ENCODE results near the gene CD151. TPM values are rescaled to one million over a fixed set of nuclear protein-coding genes. Genes with fewer than 3 reads are reported as not detected.

CD151 gene
- total RNA-seq, 2 experiments from 2014 or later: 45.9 to 46.5 TPM

GRCh38 chr11:803467-803742, 29.3 kb upstream of the CD151 start:
- ChIA-PET CTCF (no interaction called here), POLR2A (interaction anchor here (1.0 to 3.5 kb wide), 4 partner anchors 9 to 15 kb away, joined by 3 to 22 read pairs (median 3); partner anchors contain the start of gene PNPLA2)
- H3K4me3 Mint-ChIP-seq: peak overlapping the region; percentile 79
- no peak for DNase-seq
- no peak for TF ChIP-seq CTCF (IDR thresholded peaks at IDR 0.05)
- H3K27me3 Mint-ChIP-seq: no peaks in the 10 kb centered on the region
- intact Hi-C loops (cut with micrococcal nuclease): no loop called here
- ATAC-seq: no peak
- H3K36me3 Mint-ChIP-seq (ENCODE audit: low read depth): peaks cover 4% of the 10 kb centered on the region
- no peak overlapping the region for H3K27ac Mint-ChIP-seq
- H3K4me1 Mint-ChIP-seq (ENCODE audit: low read depth): peaks cover 3% of the 10 kb centered on the region
- H3K9me3 Mint-ChIP-seq: no peaks in the 10 kb centered on the region

GRCh38 chr11:803770-804598, 28.8 kb upstream of the CD151 start:
- ATAC-seq (no peak), DNase-seq (no peak)
- Mint-ChIP-seq H3K27me3 (no peaks in the 10 kb centered on the region), H3K27ac (peak overlapping the region; percentile 81), H3K4me1 (ENCODE audit: low read depth) (peaks cover 6% of the 10 kb centered on the region), H3K9me3 (no peaks in the 10 kb centered on the region), H3K4me3 (peak overlapping the region; percentile 79), H3K36me3 (ENCODE audit: low read depth) (peaks cover 4% of the 10 kb centered on the region)
- no peak for TF ChIP-seq CTCF (IDR thresholded peaks at IDR 0.05)
- CTCF ChIA-PET: interaction anchor here (1.0 kb wide), 1 partner anchor 20 kb away, joined by 4 read pairs; no protein-coding TSS in a partner anchor
- POLR2A ChIA-PET: interaction anchor here (0.6 to 3.5 kb wide), 8 partner anchors 8 to 360 kb away, joined by 3 to 22 read pairs (median 3); partner anchors contain the start of gene PNPLA2
- intact Hi-C loops (cut with micrococcal nuclease): no loop called here

GRCh38 chr11:804599-804964, 28.2 kb upstream of the CD151 start:
- ATAC-seq: no peak
- peaks cover 4% of the 10 kb centered on the region for H3K36me3 Mint-ChIP-seq (ENCODE audit: low read depth)
- no peaks in the 10 kb centered on the region for H3K27me3 Mint-ChIP-seq
- no peaks in the 10 kb centered on the region for H3K9me3 Mint-ChIP-seq
- intact Hi-C loops (cut with micrococcal nuclease): no loop called here
- peak overlapping the region; percentile 79 for H3K4me3 Mint-ChIP-seq
- ChIA-PET POLR2A (interaction anchor here (0.6 to 3.5 kb wide), 6 partner anchors 8 to 361 kb away, joined by 3 to 22 read pairs (median 4); partner anchors contain the start of gene PNPLA2), CTCF (interaction anchor here (1.0 kb wide), 1 partner anchor 21 kb away, joined by 4 read pairs; no protein-coding TSS in a partner anchor)
- peaks cover 6% of the 10 kb centered on the region for H3K4me1 Mint-ChIP-seq (ENCODE audit: low read depth)
- TF ChIP-seq CTCF (IDR thresholded peaks at IDR 0.05): no peak
- H3K27ac Mint-ChIP-seq: peak overlapping the region; percentile 81
- no peak for DNase-seq

- peaks cover 28% of the 10 kb centered on the region for H3K4me1 Mint-ChIP-seq (ENCODE audit: low read depth)
These were observed 24.1 kb upstream of the CD151 start for GRCh38 chr11:808427-809286.

More at GRCh38 chr11:808427-809286, 24.1 kb upstream of the CD151 start:
- peak overlapping the region; percentile 87 for H3K4me3 Mint-ChIP-seq
- ChIA-PET CTCF (interaction anchor here (0.9 to 1.7 kb wide), 4 partner anchors 10 to 83 kb away, joined by 3 to 7 read pairs (median 3); partner anchors contain the start of genes PNPLA2 and SLC25A22), POLR2A (interaction anchor here (1.0 to 15.6 kb wide), 7 partner anchors 9 to 32 kb away, joined by 3 to 273 read pairs (median 9); partner anchors contain the start of genes CD151, CEND1, CRACR2B and PNPLA2)
- H3K27ac Mint-ChIP-seq: peak overlapping the region; percentile 99
- no peaks in the 10 kb centered on the region for H3K27me3 Mint-ChIP-seq
- DNase-seq (peak; percentile 58), ATAC-seq (no peak)
- TF ChIP-seq CTCF (IDR thresholded peaks at IDR 0.05): peak; percentile 16
- intact Hi-C loops (cut with micrococcal nuclease): no loop called here
- H3K9me3 Mint-ChIP-seq: no peaks in the 10 kb centered on the region
- H3K36me3 Mint-ChIP-seq (ENCODE audit: low read depth): peaks cover 37% of the 10 kb centered on the region
